ENCODE data around the gene RASA3.
"Not testable (repeated sequence)": the region's sequence is repeated elsewhere in the genome, so short reads cannot be mapped to it uniquely, and the experiment has no call there.

RASA3 gene

GRCh38 chr13:114027046-114027715 is 105.2 kb downstream of the RASA3 start:
- no peak for DNase-seq

- no peak for DNase-seq
Measured at GRCh38 chr13:114026481-114026880, 105.9 kb downstream of the RASA3 start.

GRCh38 chr13:114025714-114026431 is 106.5 kb downstream of the RASA3 start:
- no peak for DNase-seq

GRCh38 chr13:114025405-114025713 is 107.1 kb downstream of the RASA3 start:
- no peak for DNase-seq

GRCh38 chr13:114024603-114025404 is 107.6 kb downstream of the RASA3 start:
- DNase-seq: no peak

- DNase-seq: no peak
Measured at GRCh38 chr13:114023716-114024602, 108.5 kb downstream of the RASA3 start.

- no peak for DNase-seq
Measured at GRCh38 chr13:114022876-114023275, 109.5 kb downstream of the RASA3 start.

GRCh38 chr13:114022309-114022669 is 110.1 kb downstream of the RASA3 start:
- no peak for DNase-seq

- DNase-seq: no peak
Measured at GRCh38 chr13:114021464-114022308, 110.7 kb downstream of the RASA3 start.

GRCh38 chr13:114020750-114021463 is 111.5 kb downstream of the RASA3 start:
- DNase-seq: no peak

- DNase-seq: not testable (repeated sequence)
Measured at GRCh38 chr13:114020134-114020533, 112.3 kb downstream of the RASA3 start.

GRCh38 chr13:114019367-114019766 is 113.1 kb downstream of the RASA3 start:
- no peak for DNase-seq

- DNase-seq: no peak
Measured at GRCh38 chr13:114018461-114019055, 113.9 kb downstream of the RASA3 start.

GRCh38 chr13:114017966-114018365 is 114.5 kb downstream of the RASA3 start:
- DNase-seq: no peak

GRCh38 chr13:114017028-114017630 is 115.3 kb downstream of the RASA3 start:
- no peak for DNase-seq

GRCh38 chr13:114016321-114017027 is 115.9 kb downstream of the RASA3 start:
- DNase-seq: no peak

- no peak for DNase-seq
Measured at GRCh38 chr13:114015969-114016295, 116.5 kb downstream of the RASA3 start.

- no peak for DNase-seq
Measured at GRCh38 chr13:114015111-114015968, 117.1 kb downstream of the RASA3 start.
